SK-N-SH treated with all-trans-retinoic acid at 6 μM for 48 hours (cell line): ENCODE measurements around the gene TEKTIP1.

ENCODE experiments used
- TOX ChIP-seq: fragments of 250-450 bp; sonication (Bioruptor Pico); IDR thresholded peaks from 2 replicates; pipeline ENCODE4 v1.8.0; 2021; ENCODE audit warnings: mild to moderate bottlenecking, moderate library complexity, borderline replicate concordance
- ZFP3 ChIP-seq: fragments of 250-450 bp; sonication (Bioruptor Pico); IDR thresholded peaks from 2 replicates; pipeline ENCODE4 v1.5.0; 2020; ENCODE audit warnings: mild to moderate bottlenecking, moderate library complexity
- ZNF565 ChIP-seq: fragments of 450-650 bp; formaldehyde crosslinking; conservative IDR thresholded peaks from 2 replicates; pipeline ENCODE4 v1.5.0; 2020; ENCODE audit warnings: low read depth, mild to moderate bottlenecking, moderate library complexity
- TF ChIP-seq, protein P1 (sequence below): fragments of 250-450 bp; sonication (Bioruptor Pico); IDR thresholded peaks from 2 replicates; pipeline ENCODE4 v1.8.0; 2021; ENCODE audit warnings: low read depth, mild to moderate bottlenecking, moderate library complexity, borderline replicate concordance

DNA sequence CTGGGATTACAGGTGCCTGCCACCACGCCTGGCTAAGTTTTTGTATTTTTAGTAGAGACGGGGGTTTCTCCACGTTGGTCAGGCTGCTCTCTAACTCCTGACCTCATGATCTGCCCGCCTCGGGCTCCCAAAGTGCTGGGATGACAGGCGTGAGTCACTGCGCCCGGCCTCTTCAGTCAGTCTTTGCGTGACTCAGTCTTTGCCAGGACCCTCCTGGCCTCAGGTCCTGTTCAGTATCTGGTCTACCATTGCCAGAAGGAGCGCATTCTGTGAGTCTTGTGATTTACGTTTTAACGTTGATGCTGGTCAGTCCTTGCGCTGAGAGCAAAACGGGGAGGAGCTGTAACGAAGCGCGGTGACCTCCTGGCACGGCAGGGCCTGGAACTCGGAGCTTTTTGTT lies 26.2 kb downstream of the TEKTIP1 start:
- no peak for TF ChIP-seq TOX (CRISPR knock-in tag)
- TF ChIP-seq, protein P1, sequence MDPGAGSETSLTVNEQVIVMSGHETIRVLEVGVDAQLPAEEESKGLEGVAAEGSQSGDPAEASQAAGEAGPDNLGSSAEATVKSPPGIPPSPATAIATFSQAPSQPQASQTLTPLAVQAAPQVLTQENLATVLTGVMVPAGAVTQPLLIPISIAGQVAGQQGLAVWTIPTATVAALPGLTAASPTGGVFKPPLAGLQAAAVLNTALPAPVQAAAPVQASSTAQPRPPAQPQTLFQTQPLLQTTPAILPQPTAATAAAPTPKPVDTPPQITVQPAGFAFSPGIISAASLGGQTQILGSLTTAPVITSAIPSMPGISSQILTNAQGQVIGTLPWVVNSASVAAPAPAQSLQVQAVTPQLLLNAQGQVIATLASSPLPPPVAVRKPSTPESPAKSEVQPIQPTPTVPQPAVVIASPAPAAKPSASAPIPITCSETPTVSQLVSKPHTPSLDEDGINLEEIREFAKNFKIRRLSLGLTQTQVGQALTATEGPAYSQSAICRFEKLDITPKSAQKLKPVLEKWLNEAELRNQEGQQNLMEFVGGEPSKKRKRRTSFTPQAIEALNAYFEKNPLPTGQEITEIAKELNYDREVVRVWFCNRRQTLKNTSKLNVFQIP: no peak
- no peak for TF ChIP-seq ZFP3
- no peak for TF ChIP-seq ZNF565 (CRISPR knock-in tag)
